WTC11 (cell line): Measurements from ENCODE around the gene CFAP58. TPM values are rescaled to one million over a fixed set of nuclear protein-coding genes. Genes with fewer than 3 reads are reported as not detected.

Experiments
- ATAC-seq: fragments of 200-7000 bp; cut with Tn5 transposase; 2 replicates; pipeline ENCODE4 v1.10.0; 2021; ENCODE audit warnings: mild to moderate bottlenecking, moderate library complexity
- CTCF ChIA-PET: fragments of 300-600 bp; sonication (Branson Sonifier 250); formaldehyde crosslinking; loops from one replicate; lab custom pipeline; 2021; ENCODE audit warnings: antibody characterized with exemption; lab: Charles Lee
- POLR2A ChIA-PET: fragments of 350-600 bp; sonication (Branson Sonifier 250); formaldehyde crosslinking; loops from one replicate; lab custom pipeline; 2021; ENCODE audit warnings: antibody characterized with exemption; lab: Charles Lee
- DNase-seq: peaks from one replicate; pipeline ENCODE4 v3.0.0; 2021; ENCODE audit warnings: low spot score
- H3K27ac Mint-ChIP-seq: 2 replicates; pipeline ENCODE4 v1.8.0; 2021; ENCODE audit warnings: mixed read lengths
- H3K27me3 Mint-ChIP-seq: 2 replicates; pipeline ENCODE4 v1.8.0; 2021; ENCODE audit warnings: low read depth, mild to moderate bottlenecking, moderate library complexity, mixed read lengths
- H3K36me3 Mint-ChIP-seq: 2 replicates; pipeline ENCODE4 v1.8.0; 2021; ENCODE audit warnings: mixed read lengths
- H3K4me1 Mint-ChIP-seq: 2 replicates; pipeline ENCODE4 v1.8.0; 2022; ENCODE audit warnings: mixed read lengths
- H3K4me3 Mint-ChIP-seq: 2 replicates; pipeline ENCODE4 v1.8.0; 2021; ENCODE audit warnings: mild to moderate bottlenecking, moderate library complexity, mixed read lengths
- H3K9me3 Mint-ChIP-seq: 2 replicates; pipeline ENCODE4 v1.8.0; 2021; ENCODE audit warnings: mixed read lengths
- AFF4 ChIP-seq: sonication (generic); formaldehyde crosslinking; IDR thresholded peaks from 2 replicates; pipeline ENCODE4 v1.8.1; 2023; ENCODE audit warnings: mild to moderate bottlenecking, missing genetic modification reagents, borderline replicate concordance
- ATF6 ChIP-seq: sonication (generic); formaldehyde crosslinking; IDR thresholded peaks from 2 replicates; pipeline ENCODE4 v1.8.1; 2023; ENCODE audit warnings: mild to moderate bottlenecking, missing genetic modification reagents
- CDX4 ChIP-seq: fragments of 250-450 bp; sonication (Bioruptor Pico); IDR thresholded peaks from 2 replicates; pipeline ENCODE4 v1.9.0; 2021; ENCODE audit warnings: moderate library complexity, mild to moderate bottlenecking, inconsistent platforms, borderline replicate concordance
- E2F5 ChIP-seq: sonication (generic); formaldehyde crosslinking; IDR thresholded peaks from 2 replicates; pipeline ENCODE4 v1.8.1; 2022; ENCODE audit warnings: mild to moderate bottlenecking, moderate library complexity, missing genetic modification reagents
- GTF2I ChIP-seq: fragments of 250-450 bp; sonication (Bioruptor Pico); conservative IDR thresholded peaks from 2 replicates; pipeline ENCODE4 v1.4.0; 2021; ENCODE audit warnings: mild to moderate bottlenecking
- HMGXB4 ChIP-seq: sonication (generic); formaldehyde crosslinking; IDR thresholded peaks from 2 replicates; pipeline ENCODE4 v1.8.1; 2023; ENCODE audit warnings: mild to moderate bottlenecking, moderate library complexity, missing genetic modification reagents
- MYBL2 ChIP-seq: sonication (generic); formaldehyde crosslinking; IDR thresholded peaks from 2 replicates; pipeline ENCODE4 v1.8.1; 2023; ENCODE audit warnings: mild to moderate bottlenecking, moderate library complexity, missing genetic modification reagents
- NFATC4 ChIP-seq: fragments of 250-450 bp; sonication (Bioruptor Pico); IDR thresholded peaks from 2 replicates; pipeline ENCODE4 v1.9.0; 2021; ENCODE audit warnings: mild to moderate bottlenecking
- NR2C2 ChIP-seq: sonication (generic); formaldehyde crosslinking; IDR thresholded peaks from 2 replicates; pipeline ENCODE4 v1.8.0; 2022; ENCODE audit warnings: mild to moderate bottlenecking, missing genetic modification reagents
- NR3C1 ChIP-seq: sonication (generic); formaldehyde crosslinking; conservative IDR thresholded peaks from 2 replicates; pipeline ENCODE4 v1.8.1; 2023; ENCODE audit warnings: low read depth, mild to moderate bottlenecking, missing genetic modification reagents
- PREB ChIP-seq: sonication (generic); formaldehyde crosslinking; IDR thresholded peaks from 2 replicates; pipeline ENCODE4 v1.8.1; 2022; ENCODE audit warnings: mild to moderate bottlenecking, missing genetic modification reagents, moderate library complexity, borderline replicate concordance
- PRRX2 ChIP-seq: fragments of 250-450 bp; sonication (Bioruptor Pico); IDR thresholded peaks from 2 replicates; pipeline ENCODE4 v1.8.0; 2021; ENCODE audit warnings: mild to moderate bottlenecking
- RELA ChIP-seq: sonication (generic); formaldehyde crosslinking; IDR thresholded peaks from 2 replicates; pipeline ENCODE4 v1.8.1; 2022; ENCODE audit warnings: missing genetic modification reagents, mild to moderate bottlenecking, borderline replicate concordance
- SMAD4 ChIP-seq: sonication (generic); formaldehyde crosslinking; IDR thresholded peaks from 2 replicates; pipeline ENCODE4 v1.8.0; 2022; ENCODE audit warnings: mild to moderate bottlenecking, missing genetic modification reagents
- SP1 ChIP-seq: sonication (generic); formaldehyde crosslinking; conservative IDR thresholded peaks from 2 replicates; pipeline ENCODE4 v1.8.1; 2022; ENCODE audit warnings: missing genetic modification reagents
- TEAD1 ChIP-seq: sonication (generic); formaldehyde crosslinking; IDR thresholded peaks from 2 replicates; pipeline ENCODE4 v1.8.0; 2022; ENCODE audit warnings: mild to moderate bottlenecking, missing genetic modification reagents
- USF1 ChIP-seq: sonication (generic); formaldehyde crosslinking; IDR thresholded peaks from 2 replicates; pipeline ENCODE4 v1.8.0; 2022; ENCODE audit warnings: mild to moderate bottlenecking, missing genetic modification reagents
- ZNF138 ChIP-seq: sonication (generic); formaldehyde crosslinking; conservative IDR thresholded peaks from 2 replicates; pipeline ENCODE4 v1.8.1; 2022; ENCODE audit warnings: mild to moderate bottlenecking, moderate library complexity, missing genetic modification reagents
- ZNF232 ChIP-seq: sonication (generic); formaldehyde crosslinking; IDR thresholded peaks from 2 replicates; pipeline ENCODE4 v1.8.0; 2022; ENCODE audit warnings: mild to moderate bottlenecking, missing genetic modification reagents
- ZNF317 ChIP-seq: sonication (generic); formaldehyde crosslinking; IDR thresholded peaks from 2 replicates; pipeline ENCODE4 v1.8.1; 2023; ENCODE audit warnings: low read depth, mild to moderate bottlenecking, moderate library complexity, missing genetic modification reagents, borderline replicate concordance
- ZNF396 ChIP-seq: fragments of 250-450 bp; sonication (Bioruptor Pico); IDR thresholded peaks from 2 replicates; pipeline ENCODE4 v1.8.0; 2021; ENCODE audit warnings: mild to moderate bottlenecking, moderate library complexity, borderline replicate concordance
- ZNF512 ChIP-seq: sonication (generic); formaldehyde crosslinking; IDR thresholded peaks from 2 replicates; pipeline ENCODE4 v1.8.1; 2022; ENCODE audit warnings: missing genetic modification reagents, borderline replicate concordance
- total RNA-seq: library from RNA; stranded (reverse); gene quantifications from 3 replicates; pipeline ENCODE4 v1.2.3, GENCODE V29; 2021

CFAP58 gene
- total RNA-seq, 1 experiment from 2014 or later, result 1.0 TPM

- TF ChIP-seq AFF4 (CRISPR knock-in tag), result no peak
- TF ChIP-seq TEAD1 (CRISPR knock-in tag), result no peak
- TF ChIP-seq GTF2I (CRISPR knock-in tag), result no peak
- TF ChIP-seq SMAD4 (CRISPR knock-in tag), result no peak
- no peak for TF ChIP-seq ZNF396 (CRISPR knock-in tag)
- no peak for TF ChIP-seq RELA (CRISPR knock-in tag)
- TF ChIP-seq, all 79 proteins: peak for 0
These were observed 35.2 kb downstream of the CFAP58 start (continued) for GRCh38 chr10:104388830-104389229.

GRCh38 chr10:104391150-104391968 lies 37.7 kb downstream of the CFAP58 start:
- Mint-ChIP-seq H3K27me3 (no peaks in the 10 kb centered on the region; the same call in 1 of the 2 replicates), H3K4me3 (no peak overlapping the region), H3K9me3 (no peaks in the 10 kb centered on the region), H3K36me3 (no peaks in the 10 kb centered on the region), H3K27ac (no peak overlapping the region), H3K4me1 (peaks cover 11% of the 10 kb centered on the region)
- ChIA-PET POLR2A (interaction anchor here (0.6 kb wide), 1 partner anchor 1980 kb away, joined by 3 read pairs; no protein-coding TSS in a partner anchor), CTCF (no interaction called here)
- no peak for DNase-seq
- no peak for ATAC-seq
- no peak for TF ChIP-seq MYBL2 (CRISPR knock-in tag)
- TF ChIP-seq CDX4 (CRISPR knock-in tag), result no peak
- TF ChIP-seq HMGXB4 (CRISPR knock-in tag), result no peak
- TF ChIP-seq NFATC4 (CRISPR knock-in tag), result no peak
- no peak for TF ChIP-seq ZNF232 (CRISPR knock-in tag)
- no peak for TF ChIP-seq PRRX2
- no peak for TF ChIP-seq ATF6 (CRISPR knock-in tag)
- TF ChIP-seq ZNF512 (CRISPR knock-in tag), result no peak
- TF ChIP-seq ZNF396 (CRISPR knock-in tag), result no peak
- TF ChIP-seq ZNF138, result no peak
- TF ChIP-seq SP1 (CRISPR knock-in tag), result no peak
- no peak for TF ChIP-seq RELA (CRISPR knock-in tag)
- no peak for TF ChIP-seq NR3C1
- no peak for TF ChIP-seq E2F5
- no peak for TF ChIP-seq PREB (CRISPR knock-in tag)
- TF ChIP-seq USF1, result no peak
- no peak for TF ChIP-seq NR2C2 (CRISPR knock-in tag)
- no peak for TF ChIP-seq ZNF317 (CRISPR knock-in tag)
